ENCODE results near the gene ATXN2L.
A peak's percentile ranks its signal among the peaks of the same experiment; 100 is the strongest.
"Not testable (repeated sequence)": the region's sequence is repeated elsewhere in the genome, so short reads cannot be mapped to it uniquely, and the experiment has no call there.

ATXN2L gene, protein sequence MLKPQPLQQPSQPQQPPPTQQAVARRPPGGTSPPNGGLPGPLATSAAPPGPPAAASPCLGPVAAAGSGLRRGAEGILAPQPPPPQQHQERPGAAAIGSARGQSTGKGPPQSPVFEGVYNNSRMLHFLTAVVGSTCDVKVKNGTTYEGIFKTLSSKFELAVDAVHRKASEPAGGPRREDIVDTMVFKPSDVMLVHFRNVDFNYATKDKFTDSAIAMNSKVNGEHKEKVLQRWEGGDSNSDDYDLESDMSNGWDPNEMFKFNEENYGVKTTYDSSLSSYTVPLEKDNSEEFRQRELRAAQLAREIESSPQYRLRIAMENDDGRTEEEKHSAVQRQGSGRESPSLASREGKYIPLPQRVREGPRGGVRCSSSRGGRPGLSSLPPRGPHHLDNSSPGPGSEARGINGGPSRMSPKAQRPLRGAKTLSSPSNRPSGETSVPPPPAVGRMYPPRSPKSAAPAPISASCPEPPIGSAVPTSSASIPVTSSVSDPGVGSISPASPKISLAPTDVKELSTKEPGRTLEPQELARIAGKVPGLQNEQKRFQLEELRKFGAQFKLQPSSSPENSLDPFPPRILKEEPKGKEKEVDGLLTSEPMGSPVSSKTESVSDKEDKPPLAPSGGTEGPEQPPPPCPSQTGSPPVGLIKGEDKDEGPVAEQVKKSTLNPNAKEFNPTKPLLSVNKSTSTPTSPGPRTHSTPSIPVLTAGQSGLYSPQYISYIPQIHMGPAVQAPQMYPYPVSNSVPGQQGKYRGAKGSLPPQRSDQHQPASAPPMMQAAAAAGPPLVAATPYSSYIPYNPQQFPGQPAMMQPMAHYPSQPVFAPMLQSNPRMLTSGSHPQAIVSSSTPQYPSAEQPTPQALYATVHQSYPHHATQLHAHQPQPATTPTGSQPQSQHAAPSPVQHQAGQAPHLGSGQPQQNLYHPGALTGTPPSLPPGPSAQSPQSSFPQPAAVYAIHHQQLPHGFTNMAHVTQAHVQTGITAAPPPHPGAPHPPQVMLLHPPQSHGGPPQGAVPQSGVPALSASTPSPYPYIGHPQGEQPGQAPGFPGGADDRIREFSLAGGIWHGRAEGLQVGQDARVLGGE

DNA sequence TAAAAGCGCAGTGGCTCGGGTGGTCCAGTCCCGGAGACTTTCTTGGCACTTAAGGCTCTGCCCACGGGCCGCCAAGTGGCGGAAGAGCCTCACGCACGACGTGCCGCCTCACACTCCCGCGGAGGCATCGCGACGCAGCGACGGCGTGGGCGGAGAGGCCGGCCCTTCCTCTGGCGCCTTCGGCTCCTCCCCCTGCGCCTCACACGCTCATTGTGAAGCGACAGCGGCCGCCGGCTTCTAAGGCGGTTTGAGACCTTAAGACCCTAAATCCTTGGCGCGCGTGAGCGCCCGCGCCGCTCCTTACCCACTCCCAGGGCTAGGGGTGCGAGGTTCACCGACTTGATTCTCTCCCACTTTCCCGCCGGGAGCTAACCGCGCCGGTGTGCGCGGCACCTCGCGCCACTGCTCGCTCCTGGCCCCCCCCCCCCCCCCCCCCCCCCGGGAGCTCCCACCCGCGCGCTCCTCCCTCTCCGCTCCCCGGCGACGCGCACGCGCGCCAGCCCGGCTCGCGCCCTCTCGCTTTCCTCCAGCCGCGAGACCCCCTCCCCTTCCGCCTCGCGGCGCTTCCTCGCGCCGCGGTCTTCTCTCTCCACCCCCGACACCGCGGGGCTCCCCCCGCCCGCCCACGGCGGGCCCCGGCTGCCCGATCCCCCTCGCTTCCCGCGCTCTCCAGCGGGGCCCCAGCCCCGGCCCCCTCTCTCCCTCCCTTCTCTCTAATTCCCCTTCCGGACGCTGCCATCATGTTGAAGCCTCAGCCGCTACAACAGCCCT, at the start of gene ATXN2L:
ATXN2L (plus strand) TSS at position 480 of the 771 bp plus-strand sequence; CDS start at position 741, 261 bp downstream.
- DNase-seq = peak; percentile 94

DNA sequence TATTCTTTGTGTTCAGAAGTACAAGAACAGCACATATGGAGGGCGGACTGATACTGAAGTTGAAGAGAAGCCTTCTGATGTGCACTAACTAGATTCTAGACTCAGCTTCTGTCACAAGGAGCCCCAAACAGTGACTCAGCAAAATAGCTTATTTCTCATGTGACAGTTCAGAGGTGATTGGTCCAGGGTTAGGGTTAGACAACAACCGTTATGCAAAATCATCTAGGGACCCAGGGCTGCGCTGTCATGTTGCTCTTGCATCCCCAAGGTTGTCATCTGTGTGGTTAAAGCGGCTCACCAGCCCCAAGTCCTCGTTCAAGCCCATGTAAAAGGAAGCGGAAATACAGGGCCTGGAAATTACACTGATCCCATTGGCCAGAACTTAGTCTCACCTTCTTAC, 41.1 kb upstream of the ATXN2L start:
- not testable (repeated sequence) for DNase-seq

DNA sequence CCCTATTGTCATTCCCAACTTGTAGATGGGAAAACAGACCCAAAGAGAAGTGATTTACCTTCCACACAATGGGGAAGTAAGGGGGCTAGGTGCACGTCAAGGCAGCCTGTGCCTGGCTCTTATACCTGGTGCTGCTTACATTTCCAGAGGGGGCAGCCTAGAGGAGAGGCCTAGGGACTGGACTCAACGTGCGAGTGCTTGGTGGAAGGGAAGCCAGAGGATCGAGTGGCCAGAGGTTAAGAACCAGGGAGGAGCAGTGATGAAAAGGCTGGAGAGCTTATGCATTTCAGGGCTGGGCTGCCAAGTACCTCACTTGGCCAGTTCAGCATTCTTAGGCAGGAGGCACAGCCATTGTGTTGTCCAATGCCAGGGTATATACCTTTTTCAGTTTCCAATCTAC, 40.4 kb upstream of the ATXN2L start:
- not testable (repeated sequence) for DNase-seq

DNA sequence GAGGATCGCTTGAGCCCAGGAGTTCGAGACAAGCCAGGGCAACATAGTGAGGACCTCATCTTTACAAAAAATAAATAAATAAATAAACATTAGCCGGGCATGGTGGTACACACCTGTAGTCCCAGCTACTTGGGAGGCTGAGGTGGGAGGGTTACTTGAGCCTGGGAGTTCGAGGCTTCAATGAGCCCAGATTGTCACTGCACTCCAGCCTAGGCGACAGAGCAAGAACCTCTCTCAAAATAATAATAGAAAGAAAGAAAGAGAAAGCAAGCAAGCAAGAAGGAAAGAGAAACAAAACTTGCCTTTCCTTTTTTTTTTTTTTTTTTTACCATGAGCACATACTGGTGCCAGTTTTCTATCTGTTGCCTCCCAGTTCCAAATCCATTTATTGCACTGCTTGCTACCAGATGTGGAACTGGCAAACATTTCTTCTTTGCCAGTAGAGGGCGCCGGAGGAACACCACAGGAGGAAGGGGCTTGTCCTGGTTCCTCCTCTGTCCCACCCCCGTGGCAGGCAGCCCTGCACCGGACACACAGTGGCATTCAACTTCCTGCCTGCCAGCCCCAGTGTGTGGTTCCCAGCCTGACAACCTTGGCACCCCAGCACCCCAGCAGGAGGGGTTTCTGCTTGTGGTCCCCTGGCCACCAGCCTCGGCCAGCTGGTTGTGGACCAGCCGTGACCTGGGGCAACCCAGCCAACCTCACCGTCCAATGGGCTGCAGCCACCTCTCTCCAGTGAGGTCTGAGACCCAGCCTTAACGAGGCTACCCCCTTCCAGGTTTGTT, 20.4 kb upstream of the ATXN2L start:
- DNase-seq = peak; percentile 80

DNA sequence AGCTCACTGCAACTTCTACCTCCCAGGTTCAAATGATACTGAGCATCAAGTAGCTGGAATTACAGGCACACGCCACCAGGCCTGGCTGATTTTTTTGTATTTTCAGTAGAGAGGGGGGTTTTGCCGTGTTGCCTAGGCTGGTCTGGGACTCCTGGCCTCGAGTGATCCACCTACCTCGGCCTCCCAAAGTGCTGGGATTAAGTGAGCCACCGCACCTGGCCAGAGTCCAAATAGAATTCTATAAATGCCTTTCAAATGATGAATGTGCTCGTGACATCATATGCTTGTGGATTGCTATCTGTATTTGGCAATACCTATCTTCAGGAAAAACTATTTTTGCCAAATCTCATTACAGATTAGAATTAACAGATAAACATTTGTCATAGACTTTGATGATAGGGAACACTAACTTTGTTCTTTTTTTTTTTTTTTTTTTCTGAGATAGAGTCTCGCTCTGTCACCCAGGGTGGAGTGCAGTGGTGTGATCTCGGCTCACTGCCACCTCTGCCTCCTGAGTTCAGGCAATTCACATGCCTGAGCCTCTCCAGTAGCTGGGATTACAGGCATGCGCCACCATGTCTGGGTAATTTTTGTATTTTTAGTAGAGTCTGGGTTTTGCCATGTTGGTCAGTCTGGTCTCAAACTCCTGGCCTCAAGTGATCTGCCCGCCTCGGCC, 15.2 kb upstream of the ATXN2L start:
- DNase-seq = not testable (repeated sequence)

DNA sequence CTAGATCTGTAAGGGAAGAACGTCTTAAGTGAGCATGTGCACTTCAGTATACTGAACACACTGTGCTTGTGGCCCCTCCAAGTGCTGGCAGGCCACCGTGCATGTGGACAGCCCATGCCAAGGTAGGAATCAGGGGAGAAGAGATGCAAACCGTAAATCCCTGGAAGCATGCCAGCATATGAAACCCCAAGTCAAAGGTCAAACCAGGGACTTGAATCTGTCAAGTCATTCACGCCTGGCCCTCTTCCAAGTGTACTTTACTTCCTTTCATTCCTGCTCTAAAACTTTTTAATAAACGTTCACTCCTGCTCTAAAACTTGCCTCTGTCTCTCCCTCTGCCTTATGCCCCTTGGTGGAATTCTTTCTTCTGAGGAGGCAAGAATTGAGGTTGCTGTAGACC, 2.8 kb upstream of the ATXN2L start:
- no peak for DNase-seq

DNA sequence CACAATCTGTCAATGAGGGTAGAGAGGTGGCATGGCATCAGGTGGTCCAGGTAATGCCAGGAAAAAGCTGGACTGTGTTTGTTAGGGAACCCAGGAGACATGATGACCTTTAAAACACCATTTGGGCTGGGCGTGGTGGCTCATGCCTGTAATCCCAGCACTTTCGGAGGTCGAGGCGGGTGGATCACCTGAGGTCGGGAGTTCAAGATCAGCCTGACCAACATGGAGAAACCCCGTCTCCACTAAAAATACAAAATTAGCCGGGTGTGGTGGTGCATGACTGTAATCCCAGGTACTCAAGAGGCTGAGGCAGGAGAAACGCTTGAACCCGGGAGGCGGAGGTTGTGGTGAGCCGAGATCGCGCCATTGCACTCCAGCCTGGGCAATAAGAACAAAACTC, 2.3 kb upstream of the ATXN2L start:
- not testable (repeated sequence) for DNase-seq

DNA sequence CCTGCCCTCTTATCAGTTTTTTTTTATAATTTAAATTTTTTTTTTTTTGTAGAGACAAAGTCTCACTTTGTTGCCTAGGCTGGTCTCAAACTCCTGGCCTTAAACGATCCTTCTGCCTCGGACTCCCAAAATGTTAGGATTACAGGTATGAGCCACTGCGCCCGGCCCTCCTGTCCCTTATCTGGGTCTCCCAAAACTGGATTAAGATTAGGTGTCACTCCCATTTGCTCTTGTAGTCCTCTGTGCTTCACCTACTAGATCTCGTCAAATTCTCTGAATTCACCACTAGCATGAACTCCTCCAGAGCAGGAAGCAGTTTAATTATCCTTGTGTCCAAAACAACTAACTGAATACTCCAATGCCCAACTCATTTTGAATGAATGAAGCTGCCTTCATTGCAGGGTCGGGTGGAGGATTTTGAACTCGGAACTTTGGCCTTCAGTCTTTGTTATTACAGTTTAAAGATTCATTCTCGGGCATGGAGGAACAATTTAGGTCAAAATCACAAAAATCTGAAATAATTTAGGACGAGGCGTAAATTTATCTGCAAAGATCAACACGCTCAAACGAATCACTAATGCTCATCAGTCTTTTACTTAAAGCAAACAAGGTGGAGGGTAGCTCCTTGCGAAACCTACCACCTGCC, 802 bp upstream of the ATXN2L start:
- no peak for DNase-seq

DNA sequence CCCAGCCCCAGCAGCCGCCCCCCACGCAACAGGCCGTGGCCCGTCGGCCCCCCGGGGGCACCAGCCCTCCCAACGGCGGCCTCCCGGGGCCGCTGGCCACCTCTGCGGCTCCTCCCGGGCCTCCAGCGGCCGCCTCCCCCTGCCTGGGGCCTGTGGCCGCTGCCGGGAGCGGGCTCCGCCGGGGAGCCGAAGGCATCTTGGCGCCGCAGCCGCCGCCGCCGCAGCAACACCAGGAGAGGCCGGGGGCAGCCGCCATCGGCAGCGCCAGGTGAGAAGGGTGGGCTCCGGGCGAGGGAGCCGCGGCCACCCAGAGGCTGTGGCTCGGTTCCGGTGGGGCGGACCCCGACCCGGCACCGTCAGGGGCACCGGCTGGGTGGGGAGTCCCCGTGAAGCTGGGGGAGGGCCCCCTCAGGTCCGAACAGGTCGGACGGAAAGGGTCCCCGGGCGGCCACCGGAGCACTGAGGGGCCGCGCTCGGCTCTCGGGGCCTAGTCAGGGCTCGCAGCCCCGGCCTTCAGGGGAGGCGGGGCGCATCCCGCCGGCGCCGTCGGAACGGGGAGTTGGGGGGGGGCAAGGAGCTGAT, 583 bp downstream of the ATXN2L start:
- no peak for DNase-seq

DNA sequence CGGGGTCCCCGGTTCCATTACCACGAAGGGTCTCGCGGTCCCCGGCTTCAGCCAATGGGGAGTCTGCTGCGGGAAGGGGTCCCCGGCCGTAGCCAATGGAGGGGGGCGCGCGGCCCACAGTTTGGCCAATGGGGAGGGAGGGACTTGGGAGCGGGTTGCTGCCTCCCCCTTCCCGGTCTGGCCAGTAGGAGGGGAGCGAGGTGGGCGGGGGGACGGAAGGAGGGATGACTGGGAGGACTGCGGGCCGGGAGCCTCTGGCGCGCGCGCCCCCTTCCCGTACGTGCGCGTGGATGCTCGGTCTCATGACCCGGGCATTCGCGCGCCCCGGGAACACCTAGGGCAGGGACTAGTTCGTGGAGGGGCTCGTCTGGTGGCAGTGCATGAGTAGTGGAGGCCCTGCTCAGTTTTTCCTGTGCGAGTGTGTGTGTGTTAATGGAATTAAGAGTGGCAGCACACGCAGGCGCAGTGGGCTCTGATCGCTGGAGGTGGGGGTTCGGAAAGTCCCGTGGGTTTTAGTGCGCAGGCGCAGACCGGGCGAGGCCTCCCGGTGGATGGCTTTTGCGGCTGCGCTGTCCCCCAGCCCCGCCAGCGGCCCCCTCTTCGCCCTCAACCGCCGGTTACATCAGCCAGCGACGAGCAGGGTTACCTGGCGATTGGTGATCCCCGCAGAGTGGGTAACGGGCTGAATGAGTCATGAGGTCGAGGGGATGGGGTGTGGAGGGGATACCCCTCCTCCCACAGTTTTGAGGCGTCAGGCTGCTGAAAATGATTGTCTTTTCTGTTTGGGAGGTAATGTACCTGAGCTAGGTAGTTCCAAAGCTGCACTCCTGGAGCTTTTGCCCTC, 1.3 kb downstream of the ATXN2L start:
- DNase-seq = peak; percentile 97

DNA sequence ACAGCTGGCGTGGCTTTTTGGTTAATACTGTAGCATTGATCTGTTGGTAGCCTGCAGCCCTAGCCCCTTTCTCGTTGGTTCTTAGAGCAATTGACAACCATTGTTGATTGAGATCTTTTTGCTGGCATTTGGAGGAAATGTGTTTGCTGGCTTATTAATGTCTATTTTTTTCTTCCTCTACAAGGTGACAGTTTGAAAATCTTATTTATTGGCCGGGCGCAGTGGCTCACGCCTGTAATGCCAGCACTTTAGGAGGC, 1.8 kb downstream of the ATXN2L start:
- no peak for DNase-seq

DNA sequence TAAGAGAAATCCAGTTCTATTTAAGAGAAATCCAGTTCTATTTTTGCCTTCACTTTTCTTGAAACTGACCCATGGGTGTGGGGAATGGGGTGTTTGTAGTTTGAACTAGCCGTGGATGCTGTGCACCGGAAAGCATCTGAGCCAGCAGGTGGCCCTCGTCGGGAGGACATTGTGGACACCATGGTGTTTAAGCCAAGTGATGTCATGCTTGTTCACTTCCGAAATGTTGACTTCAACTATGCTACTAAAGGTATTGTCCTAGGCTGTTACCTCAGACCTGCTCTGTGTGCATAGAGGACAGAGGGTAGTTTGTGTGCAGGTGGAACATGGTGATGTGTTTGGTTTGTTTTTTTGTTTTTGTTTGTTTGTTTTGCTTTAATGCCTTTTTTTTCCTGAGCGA, 3.3 kb downstream of the ATXN2L start:
- DNase-seq = no peak

DNA sequence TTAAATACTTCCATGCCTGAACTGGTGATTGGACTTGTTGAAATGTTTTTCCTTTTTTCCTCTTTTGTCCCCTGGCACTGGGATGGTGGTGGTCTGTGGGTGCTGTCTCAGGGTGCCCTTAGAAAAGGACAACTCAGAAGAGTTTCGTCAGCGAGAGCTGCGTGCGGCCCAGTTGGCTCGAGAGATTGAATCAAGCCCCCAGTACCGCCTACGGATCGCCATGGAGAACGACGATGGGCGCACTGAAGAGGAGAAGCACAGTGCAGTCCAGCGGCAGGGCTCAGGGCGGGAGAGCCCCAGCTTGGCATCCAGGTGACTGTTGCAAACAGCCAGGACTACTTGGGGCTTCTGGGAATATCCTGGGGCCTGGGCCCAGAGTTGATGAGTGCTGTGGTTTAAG, 6.9 kb downstream of the ATXN2L start:
- no peak for DNase-seq

DNA sequence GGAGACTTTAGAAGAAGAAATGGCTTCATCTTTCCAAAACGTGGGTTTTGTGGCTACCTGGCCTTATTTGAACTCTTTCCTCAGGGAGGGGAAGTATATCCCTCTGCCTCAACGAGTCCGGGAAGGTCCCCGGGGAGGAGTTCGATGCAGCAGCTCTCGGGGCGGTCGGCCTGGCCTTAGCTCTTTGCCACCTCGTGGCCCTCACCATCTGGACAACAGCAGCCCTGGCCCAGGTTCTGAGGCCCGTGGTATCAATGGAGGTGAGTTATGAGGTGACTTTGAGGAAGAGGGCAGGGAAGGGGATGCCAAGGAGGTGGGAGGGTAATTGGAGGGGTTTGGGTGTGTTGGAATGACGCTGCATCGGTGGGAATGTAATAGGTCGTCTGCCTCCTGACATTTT, 7.7 kb downstream of the ATXN2L start:
- no peak for DNase-seq

DNA sequence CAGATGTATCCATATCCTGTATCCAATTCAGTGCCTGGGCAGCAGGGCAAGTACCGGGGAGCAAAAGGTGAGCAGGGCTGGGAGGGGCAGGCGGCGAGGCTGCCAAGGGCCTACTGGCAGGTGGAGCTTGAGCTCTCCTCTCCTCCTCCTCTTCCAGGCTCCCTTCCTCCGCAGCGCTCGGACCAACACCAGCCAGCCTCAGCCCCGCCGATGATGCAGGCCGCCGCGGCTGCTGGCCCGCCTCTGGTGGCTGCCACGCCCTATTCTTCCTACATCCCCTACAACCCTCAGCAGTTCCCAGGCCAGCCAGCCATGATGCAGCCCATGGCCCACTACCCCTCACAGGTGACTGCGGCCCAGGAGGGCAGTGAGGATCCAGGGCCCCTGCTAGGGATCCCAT, 11.6 kb downstream of the ATXN2L start:
- no peak for DNase-seq

DNA sequence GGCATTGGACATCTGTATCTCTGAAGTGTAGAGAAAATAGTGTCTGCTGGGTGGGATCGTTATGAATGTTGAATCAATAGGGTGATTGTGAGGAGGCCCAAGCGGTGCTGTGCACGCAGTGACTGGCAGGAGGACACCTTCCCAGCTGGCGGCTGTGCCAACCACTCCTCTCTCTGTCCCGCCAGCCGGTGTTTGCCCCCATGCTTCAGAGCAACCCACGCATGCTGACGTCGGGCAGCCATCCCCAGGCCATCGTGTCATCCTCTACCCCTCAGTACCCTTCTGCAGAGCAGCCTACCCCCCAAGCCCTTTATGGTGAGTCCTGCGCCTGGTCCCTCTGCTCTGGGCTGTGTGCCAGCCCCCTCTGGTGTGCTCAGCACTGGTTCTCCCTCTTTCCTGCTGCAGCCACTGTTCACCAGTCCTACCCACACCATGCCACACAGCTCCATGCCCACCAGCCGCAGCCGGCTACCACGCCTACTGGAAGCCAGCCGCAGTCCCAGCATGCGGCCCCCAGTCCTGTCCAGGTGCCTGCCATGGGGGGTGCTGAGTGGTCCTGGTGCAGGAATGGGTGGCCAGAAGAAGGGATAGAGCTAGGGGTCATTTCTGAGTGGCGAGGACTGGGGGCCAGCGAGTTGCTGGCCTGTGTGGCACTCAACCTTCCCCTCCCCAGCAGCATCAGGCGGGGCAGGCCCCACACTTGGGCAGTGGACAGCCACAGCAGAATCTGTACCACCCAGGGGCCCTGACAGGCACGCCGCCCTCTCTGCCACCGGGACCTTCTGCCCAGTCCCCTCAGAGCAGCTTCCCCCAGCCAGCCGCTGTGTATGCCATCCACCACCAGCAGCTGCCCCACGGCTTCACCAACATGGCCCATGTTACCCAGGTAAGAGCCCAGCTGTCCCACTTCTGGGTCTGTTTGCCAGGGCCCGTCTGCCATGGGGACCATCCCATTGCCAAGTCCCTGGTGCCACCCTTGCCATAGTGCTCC, 12.4 kb downstream of the ATXN2L start:
- DNase-seq = no peak

DNA sequence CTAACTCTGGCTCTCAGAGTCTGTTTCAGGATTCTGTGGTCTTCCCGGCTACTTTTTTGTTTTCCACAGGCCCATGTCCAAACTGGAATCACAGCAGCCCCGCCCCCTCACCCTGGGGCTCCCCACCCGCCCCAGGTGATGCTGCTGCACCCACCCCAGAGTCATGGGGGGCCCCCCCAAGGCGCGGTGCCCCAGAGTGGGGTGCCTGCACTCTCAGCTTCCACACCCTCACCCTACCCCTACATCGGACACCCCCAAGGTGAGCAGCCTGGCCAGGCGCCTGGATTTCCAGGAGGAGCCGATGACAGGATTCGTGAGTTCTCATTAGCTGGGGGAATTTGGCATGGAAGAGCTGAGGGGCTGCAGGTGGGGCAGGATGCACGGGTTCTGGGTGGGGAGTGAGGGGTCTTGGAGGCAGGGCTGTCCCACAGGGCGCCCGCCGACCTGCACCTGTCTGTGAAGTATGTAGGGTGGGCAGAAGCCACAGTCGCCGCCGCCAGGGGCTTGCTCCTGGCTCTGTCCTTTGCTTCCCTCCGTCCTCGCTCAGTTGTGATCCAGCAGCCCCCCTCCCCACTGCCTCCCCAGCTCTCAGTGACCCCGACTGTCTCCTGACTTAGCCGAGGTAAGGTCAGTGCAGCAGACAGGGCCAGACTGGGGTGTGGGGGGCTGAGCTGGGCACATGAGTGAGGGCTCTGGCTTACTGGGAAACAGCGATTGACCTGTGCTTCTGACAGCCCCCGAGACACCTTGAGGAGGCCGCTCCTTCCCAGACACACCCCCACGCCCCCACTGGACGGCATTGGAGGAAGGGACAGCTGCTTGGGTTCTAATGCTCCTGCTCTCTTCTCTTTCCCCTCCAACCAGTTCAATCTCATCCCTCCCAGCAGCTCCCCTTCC, 13.3 kb downstream of the ATXN2L start:
- no peak for DNase-seq

DNA sequence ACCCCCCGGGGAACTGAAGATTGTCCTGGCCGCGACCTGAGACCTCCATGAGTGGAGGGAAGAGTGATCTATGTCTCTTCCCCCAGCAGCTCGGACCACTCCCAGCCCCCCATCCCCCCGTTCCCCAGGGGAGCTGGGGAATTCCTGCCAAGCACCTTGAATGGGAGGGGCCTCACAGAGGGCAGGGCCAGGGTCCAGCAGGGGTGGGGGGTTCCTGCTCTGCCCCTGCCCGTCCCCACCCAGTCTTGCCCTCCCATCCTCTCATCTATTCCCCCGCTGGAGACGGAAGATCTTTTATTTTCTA, 13.9 kb downstream of the ATXN2L start:
- no peak for DNase-seq

Measured in CD4-positive, alpha-beta T cell treated with Interleukin-17A for 1 hour (primary cell).